ENCODE measurements around the gene LHPP.
"Not testable (repeated sequence)": the region's sequence is repeated elsewhere in the genome, so short reads cannot be mapped to it uniquely, and the experiment has no call there.

The LHPP gene

GRCh38 chr10:124535731-124536495, 74.3 kb downstream of the LHPP start:
- DNase-seq (ENCODE audit: low read depth, low spot score) = no peak

GRCh38 chr10:124536496-124537050, 75.0 kb downstream of the LHPP start:
- DNase-seq (ENCODE audit: low read depth, low spot score) = no peak

GRCh38 chr10:124537166-124537725, 75.6 kb downstream of the LHPP start:
- no peak for DNase-seq (ENCODE audit: low read depth, low spot score)

- DNase-seq (ENCODE audit: low read depth, low spot score) = no peak
Measured at GRCh38 chr10:124537891-124538290, 76.3 kb downstream of the LHPP start.

GRCh38 chr10:124538706-124539105, 77.1 kb downstream of the LHPP start:
- no peak for DNase-seq (ENCODE audit: low read depth, low spot score)

GRCh38 chr10:124539935-124540641, 78.5 kb downstream of the LHPP start:
- DNase-seq (ENCODE audit: low read depth, low spot score) = peak; percentile 38

GRCh38 chr10:124541076-124541903, 79.7 kb downstream of the LHPP start:
- DNase-seq (ENCODE audit: low read depth, low spot score) = no peak

GRCh38 chr10:124542336-124542735, 80.7 kb downstream of the LHPP start:
- no peak for DNase-seq (ENCODE audit: low read depth, low spot score)

- DNase-seq (ENCODE audit: low read depth, low spot score) = no peak
Measured at GRCh38 chr10:124543146-124543545, 81.5 kb downstream of the LHPP start.

GRCh38 chr10:124543971-124544370, 82.3 kb downstream of the LHPP start:
- no peak for DNase-seq (ENCODE audit: low read depth, low spot score)

- no peak for DNase-seq (ENCODE audit: low read depth, low spot score)
Measured at GRCh38 chr10:124544711-124545110, 83.1 kb downstream of the LHPP start.

- no peak for DNase-seq (ENCODE audit: low read depth, low spot score)
Measured at GRCh38 chr10:124545351-124546054, 83.9 kb downstream of the LHPP start.

GRCh38 chr10:124546055-124546369, 84.4 kb downstream of the LHPP start:
- no peak for DNase-seq (ENCODE audit: low read depth, low spot score)

GRCh38 chr10:124546957-124547646, 85.5 kb downstream of the LHPP start:
- no peak for DNase-seq (ENCODE audit: low read depth, low spot score)

- DNase-seq (ENCODE audit: low read depth, low spot score) = no peak
Measured at GRCh38 chr10:124547647-124548168, 86.1 kb downstream of the LHPP start.

- not testable (repeated sequence) for DNase-seq (ENCODE audit: low read depth, low spot score)
Measured at GRCh38 chr10:124549171-124549570, 87.5 kb downstream of the LHPP start.

GRCh38 chr10:124550293-124551034, 88.8 kb downstream of the LHPP start:
- DNase-seq (ENCODE audit: low read depth, low spot score) = no peak

GRCh38 chr10:124551097-124551496, 89.5 kb downstream of the LHPP start:
- no peak for DNase-seq (ENCODE audit: low read depth, low spot score)

GRCh38 chr10:124551755-124552154, 90.1 kb downstream of the LHPP start:
- DNase-seq (ENCODE audit: low read depth, low spot score) = no peak
